Breast epithelium (tissue), 3 donors: Measurements from ENCODE around the gene RNF4.

Experiments
- POLR2A ChIP-seq: fragments of 450-650 bp; IDR thresholded peaks from one replicate; pipeline ENCODE4 v1.6.1; 2016; ENCODE audit warnings: antibody characterized with exemption, mild to moderate bottlenecking, moderate library complexity
- POLR2AphosphoS5 ChIP-seq, 3 donors: sonication (generic); formaldehyde crosslinking; IDR thresholded peaks; one replicate each; pipeline ENCODE4 v1.6.1; 2017; ENCODE audit warnings: antibody characterized with exemption in 3 of 3
- TF ChIP-seq, protein P1 (sequence below), 3 donors: fragments of 450-650 bp; IDR thresholded peaks; one replicate each; pipeline ENCODE4 v1.5.1; 2016 to 2017; ENCODE audit warnings: antibody characterized with exemption in 3 of 3, mild to moderate bottlenecking in 3 of 3, moderate library complexity in 3 of 3

DNA sequence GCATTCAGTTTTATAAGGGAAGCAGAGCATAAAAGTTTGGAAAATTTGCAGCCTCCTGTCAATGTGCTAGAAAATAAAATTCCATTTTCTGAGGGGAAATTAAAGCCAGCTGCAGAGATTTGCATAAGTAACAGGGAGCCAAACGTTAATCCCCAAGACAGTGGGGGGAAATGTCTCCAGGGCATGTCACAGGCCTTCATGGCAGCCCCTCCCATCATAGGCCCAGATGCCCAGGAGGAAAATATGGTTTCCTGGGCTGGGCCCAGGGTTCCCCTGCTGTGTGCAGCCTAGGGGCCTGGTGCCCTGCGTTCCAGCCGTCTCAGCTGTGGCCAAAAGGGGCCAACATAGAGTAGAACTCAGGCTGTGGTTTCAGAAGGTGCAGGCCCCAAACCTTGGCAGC, 9.3 kb downstream of the RNF4 start:
- no peak for TF ChIP-seq POLR2AphosphoS5 (IDR thresholded peaks at IDR 0.05)
- TF ChIP-seq, protein P1, sequence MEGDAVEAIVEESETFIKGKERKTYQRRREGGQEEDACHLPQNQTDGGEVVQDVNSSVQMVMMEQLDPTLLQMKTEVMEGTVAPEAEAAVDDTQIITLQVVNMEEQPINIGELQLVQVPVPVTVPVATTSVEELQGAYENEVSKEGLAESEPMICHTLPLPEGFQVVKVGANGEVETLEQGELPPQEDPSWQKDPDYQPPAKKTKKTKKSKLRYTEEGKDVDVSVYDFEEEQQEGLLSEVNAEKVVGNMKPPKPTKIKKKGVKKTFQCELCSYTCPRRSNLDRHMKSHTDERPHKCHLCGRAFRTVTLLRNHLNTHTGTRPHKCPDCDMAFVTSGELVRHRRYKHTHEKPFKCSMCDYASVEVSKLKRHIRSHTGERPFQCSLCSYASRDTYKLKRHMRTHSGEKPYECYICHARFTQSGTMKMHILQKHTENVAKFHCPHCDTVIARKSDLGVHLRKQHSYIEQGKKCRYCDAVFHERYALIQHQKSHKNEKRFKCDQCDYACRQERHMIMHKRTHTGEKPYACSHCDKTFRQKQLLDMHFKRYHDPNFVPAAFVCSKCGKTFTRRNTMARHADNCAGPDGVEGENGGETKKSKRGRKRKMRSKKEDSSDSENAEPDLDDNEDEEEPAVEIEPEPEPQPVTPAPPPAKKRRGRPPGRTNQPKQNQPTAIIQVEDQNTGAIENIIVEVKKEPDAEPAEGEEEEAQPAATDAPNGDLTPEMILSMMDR (IDR thresholded peaks at IDR 0.05) = no peak
- no peak for TF ChIP-seq POLR2A
